RCC 7860 (cell line): Measurements from ENCODE around the gene PAWR.
A peak's percentile ranks its signal among the peaks of the same experiment; 100 is the strongest.

Experiments used
- DNase-seq: peaks from one replicate; pipeline ENCODE4 v3.0.0-alpha.2; 2015; ENCODE audit warnings: low spot score
- FAIRE-seq: peaks from 2 replicates; lab custom pipeline; 2012; peaks lifted over from hg19 to GRCh38; lab: Jason Lieb, UNC

PAWR gene, protein sequence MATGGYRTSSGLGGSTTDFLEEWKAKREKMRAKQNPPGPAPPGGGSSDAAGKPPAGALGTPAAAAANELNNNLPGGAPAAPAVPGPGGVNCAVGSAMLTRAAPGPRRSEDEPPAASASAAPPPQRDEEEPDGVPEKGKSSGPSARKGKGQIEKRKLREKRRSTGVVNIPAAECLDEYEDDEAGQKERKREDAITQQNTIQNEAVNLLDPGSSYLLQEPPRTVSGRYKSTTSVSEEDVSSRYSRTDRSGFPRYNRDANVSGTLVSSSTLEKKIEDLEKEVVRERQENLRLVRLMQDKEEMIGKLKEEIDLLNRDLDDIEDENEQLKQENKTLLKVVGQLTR

DNA sequence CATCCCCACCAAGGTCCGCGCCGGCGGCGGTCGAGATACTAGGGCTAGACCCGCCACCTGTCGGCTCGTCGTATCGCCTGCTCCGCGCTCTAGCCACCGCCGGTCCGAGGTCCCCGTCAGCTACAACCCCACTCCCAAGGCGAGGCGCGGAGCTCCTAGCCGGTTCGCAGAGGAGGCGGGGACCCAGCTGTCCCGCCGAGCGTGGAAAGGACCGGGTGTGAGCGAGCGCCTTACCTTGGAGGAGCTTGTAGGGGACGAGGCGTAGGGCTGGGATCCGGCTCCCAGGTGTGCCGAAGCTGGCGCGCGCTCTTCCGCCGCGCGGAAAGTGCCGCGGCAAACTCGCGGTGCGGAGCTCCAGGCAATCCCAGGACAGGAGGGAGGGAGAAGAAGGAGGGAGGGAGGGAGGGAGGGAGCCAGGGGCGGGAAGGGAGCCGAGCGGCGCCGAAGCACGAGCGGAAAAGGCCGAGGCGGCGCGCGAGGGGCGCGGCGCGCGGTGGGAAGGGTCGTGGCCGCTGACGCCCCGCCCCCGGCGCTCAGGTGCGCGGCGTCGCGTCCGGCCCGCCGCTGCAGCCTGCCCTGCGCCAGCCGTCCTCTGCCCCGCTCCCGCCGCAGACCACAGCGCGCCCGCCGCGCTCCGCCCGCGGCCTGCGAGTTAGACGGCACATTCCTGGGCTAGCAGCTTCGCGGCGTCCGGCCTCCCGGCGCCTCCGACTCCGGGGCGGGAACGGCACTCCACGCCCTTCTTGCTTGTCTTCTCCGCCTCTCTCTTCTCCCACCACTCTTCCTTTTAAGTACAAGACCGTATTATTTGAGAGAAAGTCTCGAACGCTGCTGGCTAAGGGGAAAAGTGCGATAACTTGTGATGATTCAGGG is at the start of gene PAWR:
PAWR (minus strand) TSS at position 327 of the 873 bp plus-strand sequence. CDS start 720 bp downstream, outside the sequence.
- DNase-seq, result peak; percentile 87
- no peak for FAIRE-seq

GRCh38 chr12:79737875-79738718 is 47.3 kb upstream of the PAWR start:
- FAIRE-seq, result peak; percentile 40
- peak; percentile 55 for DNase-seq

GRCh38 chr12:79732638-79733037 is 41.9 kb upstream of the PAWR start:
- no peak for DNase-seq
- FAIRE-seq, result no peak

GRCh38 chr12:79725987-79726386 is 35.2 kb upstream of the PAWR start:
- FAIRE-seq (peak; percentile 17), DNase-seq (peak; percentile 16)

DNA sequence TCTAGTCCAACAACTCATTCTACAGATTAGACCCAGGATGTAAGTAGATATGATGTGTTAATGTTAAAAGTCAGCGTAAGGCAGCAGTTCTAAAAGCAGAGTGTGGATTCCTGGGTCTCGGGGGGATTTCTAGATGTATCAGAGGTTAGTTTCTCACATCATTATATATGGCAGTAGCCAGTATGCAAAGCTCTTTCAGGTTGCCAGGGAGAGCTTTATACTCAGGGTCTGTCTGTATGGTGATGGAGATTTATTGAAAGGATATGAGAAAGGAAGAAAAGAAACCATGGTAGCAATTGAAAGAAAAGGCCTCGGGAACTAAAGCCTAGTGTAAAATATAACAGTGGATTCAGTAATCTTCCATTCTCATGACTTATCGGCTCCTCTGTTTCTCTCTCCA is 26.2 kb upstream of the PAWR start:
- no peak for DNase-seq

GRCh38 chr12:79715308-79715707 is 24.5 kb upstream of the PAWR start:
- FAIRE-seq (no peak), DNase-seq (no peak)

More for the DNA sequence above, 26.2 kb upstream of the PAWR start:
- FAIRE-seq, result no peak

- DNase-seq, result no peak
Measured at GRCh38 chr12:79710707-79711483, 20.1 kb upstream of the PAWR start.

GRCh38 chr12:79707830-79708229 is 17.1 kb upstream of the PAWR start:
- no peak for DNase-seq
- no peak for FAIRE-seq

More at GRCh38 chr12:79710707-79711483, 20.1 kb upstream of the PAWR start:
- FAIRE-seq, result no peak

DNA sequence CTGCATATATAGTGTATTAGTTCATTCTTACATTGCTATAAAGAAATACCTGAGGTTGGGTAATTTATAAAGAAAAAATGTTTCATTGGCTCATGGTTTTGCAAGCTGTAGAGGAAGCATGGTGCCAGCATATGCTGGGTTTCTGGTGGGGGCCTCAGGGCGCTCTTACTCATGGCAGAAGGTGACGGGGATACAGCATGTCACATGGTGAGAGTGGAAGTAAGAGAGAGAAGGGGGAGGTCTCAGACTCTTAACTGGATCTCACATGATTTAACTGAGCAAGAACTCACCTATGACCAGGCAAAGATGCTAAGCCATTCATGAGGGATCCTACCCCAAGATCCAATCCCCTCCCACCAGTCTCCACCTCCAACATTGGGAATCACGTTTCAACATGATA is 15.9 kb upstream of the PAWR start:
- no peak for FAIRE-seq

DNA sequence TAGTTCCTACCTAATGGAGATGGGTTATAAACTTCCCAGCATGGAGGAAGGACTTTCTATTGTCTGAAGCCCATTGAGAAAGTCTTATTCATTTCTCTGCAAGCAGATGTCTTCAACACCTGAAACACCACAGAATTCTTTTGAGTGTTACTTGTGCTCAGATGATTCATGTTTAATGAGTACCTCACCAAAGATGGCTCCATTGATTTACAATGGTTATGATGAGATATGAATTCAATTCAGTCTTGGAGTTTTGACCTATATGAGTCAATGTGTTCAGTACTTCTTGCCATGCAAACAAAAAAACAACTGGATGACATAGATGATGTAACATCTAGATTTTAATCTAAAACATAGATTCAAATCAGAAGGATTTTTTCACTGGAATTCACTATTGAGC is 15.4 kb upstream of the PAWR start:
- no peak for FAIRE-seq
- DNase-seq, result no peak

More for the DNA sequence above, 15.9 kb upstream of the PAWR start:
- DNase-seq, result no peak

DNA sequence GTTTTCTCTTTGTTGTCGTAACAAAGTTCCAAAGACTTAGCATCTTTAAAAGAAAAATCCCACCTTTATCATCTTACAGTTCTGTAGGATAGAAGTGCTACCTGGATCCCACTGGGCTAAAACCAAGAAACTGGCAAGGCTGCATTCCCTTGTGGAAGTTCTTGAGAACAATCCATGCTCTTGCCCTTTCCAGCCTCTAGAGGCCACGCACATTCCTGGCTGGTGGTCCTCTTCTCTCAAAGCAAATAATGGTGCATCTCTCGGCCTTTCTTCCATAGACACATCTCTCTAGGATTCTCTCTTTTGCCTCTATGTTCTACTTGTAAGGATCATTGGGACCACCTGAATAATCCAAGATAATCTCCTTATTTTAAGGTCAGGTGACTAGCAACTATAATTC is 8.2 kb upstream of the PAWR start:
- DNase-seq (no peak), FAIRE-seq (no peak)

DNA sequence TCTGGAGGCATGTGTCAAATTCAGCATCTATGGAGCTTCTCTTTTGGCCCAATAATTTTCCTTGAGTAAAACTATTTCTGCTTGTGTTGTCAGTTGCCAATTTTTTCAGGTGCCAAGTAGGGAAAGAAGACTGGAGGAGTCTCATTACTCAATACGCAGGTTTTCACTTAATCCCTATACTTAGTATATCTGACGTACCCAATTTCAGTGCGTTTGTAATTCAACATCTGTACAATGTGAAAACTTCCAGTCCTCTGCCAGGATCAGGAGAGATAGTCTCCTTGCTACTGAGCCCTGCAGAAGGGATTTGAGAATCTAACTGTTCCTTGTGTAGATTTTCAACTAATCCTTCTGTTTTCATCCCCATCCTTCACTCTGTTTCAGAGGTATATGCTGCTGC is 5.7 kb upstream of the PAWR start:
- DNase-seq (no peak), FAIRE-seq (no peak)

DNA sequence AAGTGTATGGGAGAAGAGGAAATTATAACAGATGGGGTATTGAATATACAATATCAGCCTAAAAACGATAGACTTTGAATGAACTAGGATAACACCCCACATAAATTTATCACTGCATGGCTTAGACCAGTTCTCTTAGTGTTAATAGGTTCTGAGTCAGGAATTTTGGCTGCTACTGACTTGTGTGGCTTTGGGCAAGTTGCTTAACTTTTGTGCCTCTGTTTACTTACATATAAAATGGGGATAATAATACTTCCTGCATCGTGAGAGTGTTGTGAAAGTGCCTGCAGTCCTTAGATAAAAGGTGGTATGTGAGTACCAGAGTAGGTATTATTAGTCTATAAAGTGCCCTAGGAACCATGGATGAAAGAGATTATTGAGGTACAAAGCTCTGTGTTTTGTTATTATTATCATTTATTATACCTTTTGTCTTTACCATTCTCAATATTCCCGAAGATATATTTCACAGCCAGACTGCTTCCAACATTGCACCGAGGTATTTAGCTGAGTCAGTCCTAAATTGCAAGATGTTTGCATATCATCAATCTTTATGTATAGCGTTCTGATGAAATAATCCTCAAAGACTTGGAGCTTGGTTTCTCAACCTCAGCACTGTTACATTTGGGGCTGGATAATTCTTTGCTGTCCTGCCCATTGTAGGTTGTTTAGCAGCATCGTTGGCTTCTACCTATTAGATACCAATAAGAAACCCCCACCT is 2.3 kb upstream of the PAWR start:
- FAIRE-seq, result no peak
- DNase-seq, result no peak

GRCh38 chr12:79691511-79692248 is 916 bp upstream of the PAWR start:
- FAIRE-seq, result peak; percentile 46
- peak; percentile 54 for DNase-seq

DNA sequence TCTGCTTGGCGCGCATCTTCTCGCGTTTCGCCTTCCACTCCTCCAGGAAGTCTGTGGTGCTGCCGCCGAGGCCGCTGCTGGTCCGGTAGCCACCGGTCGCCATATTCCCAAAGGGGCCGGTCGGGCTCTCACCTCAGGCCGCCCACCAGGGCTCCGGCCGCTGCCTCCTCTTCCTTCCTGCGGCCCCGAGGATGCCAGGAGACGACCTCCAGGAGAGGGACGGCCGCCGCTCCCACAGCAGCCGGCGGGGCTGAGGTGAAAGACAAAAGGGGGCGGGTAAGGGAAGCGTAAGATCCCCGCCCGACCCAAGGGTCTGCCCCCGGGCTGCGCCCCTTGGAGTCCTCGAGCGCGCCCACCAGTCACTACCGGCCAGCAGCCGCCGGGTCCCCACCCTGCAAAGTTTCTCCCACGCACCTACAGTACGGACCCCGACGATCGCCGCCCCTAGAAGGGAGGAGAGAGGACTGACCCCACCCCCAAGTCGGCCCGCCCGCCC is 574 bp downstream of the PAWR start:
- FAIRE-seq (no peak), DNase-seq (peak; percentile 14)

- DNase-seq, result peak; percentile 48
Measured at GRCh38 chr12:79689477-79690141, 1.2 kb downstream of the PAWR start.

GRCh38 chr12:79689061-79689476 is 1.7 kb downstream of the PAWR start:
- DNase-seq, result no peak
- no peak for FAIRE-seq

More at GRCh38 chr12:79689477-79690141, 1.2 kb downstream of the PAWR start:
- no peak for FAIRE-seq
